Measurements from ENCODE around the gene TMEM134. TPM values are rescaled to one million over a fixed set of nuclear protein-coding genes. Genes with fewer than 3 reads are reported as not detected.

Gene TMEM134
- total and polyA plus RNA-seq, 9 of the 15 experiments (the other 6 are each of a cell fraction or from before 2014, with no cell fraction given) = 0.63 to 48.4 (median 10.7) TPM

GRCh38 chr11:67468759-67469507, at the start of gene TMEM134 (continued):
- TF ChIP-seq JUN (IDR thresholded peaks at IDR 0.05; ENCODE audit: borderline replicate concordance, low read depth, low read length) (no peak), JUN (CRISPR knock-in tag; IDR thresholded peaks at IDR 0.05; ENCODE audit: borderline replicate concordance) (no peak), ZKSCAN3 (CRISPR knock-in tag; IDR thresholded peaks at IDR 0.05) (no peak), KAT8 (IDR thresholded peaks at IDR 0.05; ENCODE audit: low read depth) (no peak), NFATC3 (IDR thresholded peaks at IDR 0.05) (no peak), MCM5 (IDR thresholded peaks at IDR 0.05; ENCODE audit: low read depth) (no peak), ZZZ3 (IDR thresholded peaks at IDR 0.05) (no peak), ATF3 (IDR thresholded peaks at IDR 0.05) (no peak), ATF3 (CRISPR knock-in tag; conservative IDR thresholded peaks at IDR 0.05) (no peak), TRIM28 (IDR thresholded peaks at IDR 0.05) (no peak), SUPT5H (IDR thresholded peaks at IDR 0.05) (peak; percentile 79; the same call in 1 of the 2 replicates), MTF1 (CRISPR knock-in tag; IDR thresholded peaks at IDR 0.05; ENCODE audit: borderline replicate concordance) (no peak), ZNF436 (CRISPR knock-in tag; IDR thresholded peaks at IDR 0.05) (no peak), ZNF324 (CRISPR knock-in tag; IDR thresholded peaks at IDR 0.05) (no peak), HIVEP1 (CRISPR knock-in tag; IDR thresholded peaks at IDR 0.05) (no peak), ZFP91 (CRISPR knock-in tag; IDR thresholded peaks at IDR 0.05) (no peak), TBP (optimal IDR thresholded peaks at IDR 0.05; ENCODE audit: low read depth, low read length) (peak; percentile 80), THRA (IDR thresholded peaks at IDR 0.05) (no peak), NRF1 (conservative IDR thresholded peaks at IDR 0.05 in 1 of 2, IDR thresholded peaks at IDR 0.05 in 1 of 2) (peak; percentile 68 to 73)
- TF ChIP-seq, protein P1, sequence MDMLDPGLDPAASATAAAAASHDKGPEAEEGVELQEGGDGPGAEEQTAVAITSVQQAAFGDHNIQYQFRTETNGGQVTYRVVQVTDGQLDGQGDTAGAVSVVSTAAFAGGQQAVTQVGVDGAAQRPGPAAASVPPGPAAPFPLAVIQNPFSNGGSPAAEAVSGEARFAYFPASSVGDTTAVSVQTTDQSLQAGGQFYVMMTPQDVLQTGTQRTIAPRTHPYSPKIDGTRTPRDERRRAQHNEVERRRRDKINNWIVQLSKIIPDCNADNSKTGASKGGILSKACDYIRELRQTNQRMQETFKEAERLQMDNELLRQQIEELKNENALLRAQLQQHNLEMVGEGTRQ (CRISPR knock-in tag; IDR thresholded peaks at IDR 0.05) = peak; percentile 25; the same call in 1 of the 2 replicates
- TF ChIP-seq, protein P2, sequence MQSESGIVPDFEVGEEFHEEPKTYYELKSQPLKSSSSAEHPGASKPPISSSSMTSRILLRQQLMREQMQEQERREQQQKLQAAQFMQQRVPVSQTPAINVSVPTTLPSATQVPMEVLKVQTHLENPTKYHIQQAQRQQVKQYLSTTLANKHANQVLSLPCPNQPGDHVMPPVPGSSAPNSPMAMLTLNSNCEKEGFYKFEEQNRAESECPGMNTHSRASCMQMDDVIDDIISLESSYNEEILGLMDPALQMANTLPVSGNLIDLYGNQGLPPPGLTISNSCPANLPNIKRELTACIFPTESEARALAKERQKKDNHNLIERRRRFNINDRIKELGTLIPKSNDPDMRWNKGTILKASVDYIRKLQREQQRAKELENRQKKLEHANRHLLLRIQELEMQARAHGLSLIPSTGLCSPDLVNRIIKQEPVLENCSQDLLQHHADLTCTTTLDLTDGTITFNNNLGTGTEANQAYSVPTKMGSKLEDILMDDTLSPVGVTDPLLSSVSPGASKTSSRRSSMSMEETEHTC (IDR thresholded peaks at IDR 0.05) = no peak
- TF ChIP-seq, protein P3, sequence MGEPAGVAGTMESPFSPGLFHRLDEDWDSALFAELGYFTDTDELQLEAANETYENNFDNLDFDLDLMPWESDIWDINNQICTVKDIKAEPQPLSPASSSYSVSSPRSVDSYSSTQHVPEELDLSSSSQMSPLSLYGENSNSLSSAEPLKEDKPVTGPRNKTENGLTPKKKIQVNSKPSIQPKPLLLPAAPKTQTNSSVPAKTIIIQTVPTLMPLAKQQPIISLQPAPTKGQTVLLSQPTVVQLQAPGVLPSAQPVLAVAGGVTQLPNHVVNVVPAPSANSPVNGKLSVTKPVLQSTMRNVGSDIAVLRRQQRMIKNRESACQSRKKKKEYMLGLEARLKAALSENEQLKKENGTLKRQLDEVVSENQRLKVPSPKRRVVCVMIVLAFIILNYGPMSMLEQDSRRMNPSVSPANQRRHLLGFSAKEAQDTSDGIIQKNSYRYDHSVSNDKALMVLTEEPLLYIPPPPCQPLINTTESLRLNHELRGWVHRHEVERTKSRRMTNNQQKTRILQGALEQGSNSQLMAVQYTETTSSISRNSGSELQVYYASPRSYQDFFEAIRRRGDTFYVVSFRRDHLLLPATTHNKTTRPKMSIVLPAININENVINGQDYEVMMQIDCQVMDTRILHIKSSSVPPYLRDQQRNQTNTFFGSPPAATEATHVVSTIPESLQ (CRISPR knock-in tag; IDR thresholded peaks at IDR 0.05) = no peak

Data from K562 (cell line).